ENCODE measurements around the gene ZNRF4. TPM values are rescaled to one million over a fixed set of nuclear protein-coding genes. Genes with fewer than 3 reads are reported as not detected.

ZNRF4 gene
- total RNA-seq, 1 experiment from 2014 or later, result not detected

- Mint-ChIP-seq H3K27ac (no peak overlapping the region), H3K27me3 (ENCODE audit: low read depth) (peaks cover 11% of the 10 kb centered on the region), H3K4me3 (no peak overlapping the region), H3K36me3 (no peaks in the 10 kb centered on the region), H3K9me3 (peaks cover 24% of the 10 kb centered on the region), H3K4me1 (no peaks in the 10 kb centered on the region)
- ATAC-seq (no peak), DNase-seq (ENCODE audit: low spot score) (no peak)
- CTCF ChIA-PET, result no interaction called here
- POLR2A ChIA-PET, result interaction anchor here (0.7 kb wide), 1 partner anchor 137 kb away, joined by 4 read pairs; no protein-coding TSS in a partner anchor
- TF ChIP-seq ZNF138 (CRISPR knock-in tag; conservative IDR thresholded peaks at IDR 0.05) (no peak), NR3C1 (CRISPR knock-in tag; conservative IDR thresholded peaks at IDR 0.05; ENCODE audit: low read depth) (no peak), SOX15 (CRISPR knock-in tag; IDR thresholded peaks at IDR 0.05) (no peak), MXD4 (CRISPR knock-in tag; IDR thresholded peaks at IDR 0.05; ENCODE audit: borderline replicate concordance) (no peak), ZNF512 (CRISPR knock-in tag; IDR thresholded peaks at IDR 0.05; ENCODE audit: borderline replicate concordance) (no peak)
These were observed 4.1 kb downstream of the ZNRF4 start for GRCh38 chr19:5459360-5459759.

GRCh38 chr19:5460748-5461147 lies 5.5 kb downstream of the ZNRF4 start:
- Mint-ChIP-seq H3K4me3 (no peak overlapping the region), H3K27ac (no peak overlapping the region), H3K27me3 (ENCODE audit: low read depth) (peaks cover 11% of the 10 kb centered on the region), H3K9me3 (peaks cover 24% of the 10 kb centered on the region), H3K36me3 (no peaks in the 10 kb centered on the region), H3K4me1 (no peaks in the 10 kb centered on the region)
- ATAC-seq, result no peak
- CTCF ChIA-PET, result no interaction called here
- DNase-seq (ENCODE audit: low spot score), result no peak
- POLR2A ChIA-PET, result interaction anchor here (0.7 kb wide), 1 partner anchor 39 kb away, joined by 3 read pairs; no protein-coding TSS in a partner anchor
- TF ChIP-seq NFATC4 (CRISPR knock-in tag; IDR thresholded peaks at IDR 0.05), result no peak
- TF ChIP-seq ZNF512 (CRISPR knock-in tag; IDR thresholded peaks at IDR 0.05; ENCODE audit: borderline replicate concordance), result no peak
- no peak for TF ChIP-seq ZBTB21 (CRISPR knock-in tag; IDR thresholded peaks at IDR 0.05; ENCODE audit: borderline replicate concordance)
- no peak for TF ChIP-seq CREM (CRISPR knock-in tag; IDR thresholded peaks at IDR 0.05)
- TF ChIP-seq ETV6 (CRISPR knock-in tag; IDR thresholded peaks at IDR 0.05), result no peak
- TF ChIP-seq, protein P1, sequence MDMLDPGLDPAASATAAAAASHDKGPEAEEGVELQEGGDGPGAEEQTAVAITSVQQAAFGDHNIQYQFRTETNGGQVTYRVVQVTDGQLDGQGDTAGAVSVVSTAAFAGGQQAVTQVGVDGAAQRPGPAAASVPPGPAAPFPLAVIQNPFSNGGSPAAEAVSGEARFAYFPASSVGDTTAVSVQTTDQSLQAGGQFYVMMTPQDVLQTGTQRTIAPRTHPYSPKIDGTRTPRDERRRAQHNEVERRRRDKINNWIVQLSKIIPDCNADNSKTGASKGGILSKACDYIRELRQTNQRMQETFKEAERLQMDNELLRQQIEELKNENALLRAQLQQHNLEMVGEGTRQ (CRISPR knock-in tag; IDR thresholded peaks at IDR 0.05), result peak; percentile 83
- TF ChIP-seq, protein P2, sequence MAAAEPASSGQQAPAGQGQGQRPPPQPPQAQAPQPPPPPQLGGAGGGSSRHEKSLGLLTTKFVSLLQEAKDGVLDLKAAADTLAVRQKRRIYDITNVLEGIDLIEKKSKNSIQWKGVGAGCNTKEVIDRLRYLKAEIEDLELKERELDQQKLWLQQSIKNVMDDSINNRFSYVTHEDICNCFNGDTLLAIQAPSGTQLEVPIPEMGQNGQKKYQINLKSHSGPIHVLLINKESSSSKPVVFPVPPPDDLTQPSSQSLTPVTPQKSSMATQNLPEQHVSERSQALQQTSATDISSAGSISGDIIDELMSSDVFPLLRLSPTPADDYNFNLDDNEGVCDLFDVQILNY (CRISPR knock-in tag; IDR thresholded peaks at IDR 0.05), result no peak
- TF ChIP-seq ZNF532 (CRISPR knock-in tag; IDR thresholded peaks at IDR 0.05; ENCODE audit: borderline replicate concordance), result no peak
- no peak for TF ChIP-seq PRRX2 (CRISPR knock-in tag; IDR thresholded peaks at IDR 0.05)
- TF ChIP-seq, protein P3, sequence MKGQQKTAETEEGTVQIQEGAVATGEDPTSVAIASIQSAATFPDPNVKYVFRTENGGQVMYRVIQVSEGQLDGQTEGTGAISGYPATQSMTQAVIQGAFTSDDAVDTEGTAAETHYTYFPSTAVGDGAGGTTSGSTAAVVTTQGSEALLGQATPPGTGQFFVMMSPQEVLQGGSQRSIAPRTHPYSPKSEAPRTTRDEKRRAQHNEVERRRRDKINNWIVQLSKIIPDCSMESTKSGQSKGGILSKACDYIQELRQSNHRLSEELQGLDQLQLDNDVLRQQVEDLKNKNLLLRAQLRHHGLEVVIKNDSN (CRISPR knock-in tag; IDR thresholded peaks at IDR 0.05), result peak; percentile 72; the same call in 1 of the 2 replicates
- no peak for TF ChIP-seq IRF2 (CRISPR knock-in tag; IDR thresholded peaks at IDR 0.05; ENCODE audit: borderline replicate concordance, low read depth)
- TF ChIP-seq NR2C2 (CRISPR knock-in tag; IDR thresholded peaks at IDR 0.05), result no peak

Measured in WTC11 (cell line).